NCI-H187 treated with DMSO at 0.1 percent for 48 hours (cell line): ENCODE results near the gene MANEAL.

Source experiments
- DNase-seq: peaks from one replicate; lab custom pipeline; 2025; lab: John Stamatoyannopoulos, UW

Gene MANEAL

GRCh38 chr1:37782491-37782890, 11.2 kb upstream of the MANEAL start:
- DNase-seq = no peak

GRCh38 chr1:37792943-37793686, 532 bp upstream of the MANEAL start:
- DNase-seq = no peak

DNA sequence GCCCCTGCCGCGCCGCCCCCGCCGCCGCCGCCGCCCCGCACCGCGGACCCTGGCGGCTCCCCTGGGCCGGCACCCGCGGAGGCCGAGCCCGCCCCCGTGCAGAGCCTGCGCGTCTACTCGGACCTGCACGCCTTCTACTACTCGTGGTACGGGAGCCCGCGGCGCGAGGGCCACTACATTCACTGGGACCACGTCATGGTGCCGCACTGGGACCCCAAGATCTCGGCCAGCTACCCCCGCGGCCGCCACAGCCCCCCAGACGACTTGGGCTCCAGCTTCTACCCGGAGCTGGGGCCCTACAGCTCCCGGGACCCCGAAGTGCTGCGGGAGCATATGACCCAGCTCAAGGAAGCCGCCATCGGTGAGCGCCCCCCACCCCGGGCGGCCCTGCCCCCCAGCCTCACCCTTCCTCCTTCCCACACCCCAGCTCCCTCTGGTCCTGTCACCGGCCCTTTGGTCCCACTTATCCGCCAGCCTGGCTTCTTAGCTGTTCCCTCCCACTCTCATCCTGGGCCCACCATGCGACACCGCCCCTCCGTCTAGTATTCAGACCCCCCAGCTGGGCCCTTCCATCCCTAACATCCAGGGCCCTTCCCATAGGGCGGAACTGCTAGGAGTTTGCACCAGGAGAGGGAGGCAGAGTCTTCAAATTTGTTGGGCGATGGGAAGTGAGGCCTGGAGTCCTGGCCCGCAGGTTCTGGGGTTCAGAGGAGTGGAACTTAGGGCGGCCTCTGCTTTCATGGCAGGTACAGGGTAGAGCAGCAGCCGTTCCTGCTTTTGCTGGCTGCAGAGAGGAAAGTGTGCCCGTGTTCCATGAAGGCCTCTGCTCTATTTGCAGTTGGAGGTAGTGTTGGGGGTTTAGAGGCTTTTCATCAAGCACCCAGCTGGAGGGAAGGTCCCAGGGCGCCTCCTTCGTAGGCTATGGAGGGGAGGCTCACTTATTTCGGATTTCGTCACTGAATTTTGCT, 1.0 kb downstream of the MANEAL start:
- no peak for DNase-seq

DNA sequence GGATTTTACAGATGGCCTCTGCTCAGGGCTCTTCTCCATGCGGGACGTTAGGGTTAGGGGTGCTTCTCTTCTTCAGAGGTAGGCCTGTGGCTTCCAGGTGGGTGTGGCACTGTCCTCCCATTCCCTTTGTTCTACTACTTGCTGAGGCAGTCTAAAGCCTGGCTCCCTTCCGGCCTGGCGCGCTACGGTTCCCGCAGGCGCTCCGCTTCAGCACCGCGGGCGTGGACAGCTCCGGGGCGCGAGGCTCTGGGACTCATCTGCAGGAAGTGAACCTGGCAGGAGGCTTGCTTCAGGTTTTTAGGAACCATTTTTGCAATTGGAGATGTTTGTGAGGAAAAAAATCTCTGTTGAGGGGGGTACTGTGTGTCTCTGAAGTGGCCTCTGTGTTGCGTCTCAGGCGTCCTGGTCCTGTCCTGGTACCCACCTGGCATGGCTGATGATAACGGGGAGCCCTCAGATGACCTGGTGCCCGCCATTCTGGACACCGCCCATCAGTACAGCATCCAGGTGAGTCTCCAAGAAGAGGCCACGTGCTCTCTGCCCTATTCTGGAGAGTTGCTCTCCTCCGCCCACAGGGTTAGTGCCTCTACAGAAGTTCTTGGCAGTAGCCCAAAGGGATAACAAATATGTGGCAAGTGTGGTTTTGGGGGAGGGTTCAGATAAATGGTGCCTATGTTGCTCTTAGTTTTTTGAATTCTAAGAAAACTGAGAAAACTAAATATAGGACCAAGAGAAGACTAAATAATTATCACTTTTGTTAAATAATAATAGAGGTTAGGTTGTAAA, 1.9 kb downstream of the MANEAL start:
- no peak for DNase-seq

- no peak for DNase-seq
These were observed 4.2 kb downstream of the MANEAL start for GRCh38 chr1:37797750-37798345.

- DNase-seq = no peak
These were observed 8.8 kb downstream of the MANEAL start for GRCh38 chr1:37802439-37802838.

- DNase-seq = no peak
These were observed 13.5 kb downstream of the MANEAL start for GRCh38 chr1:37807220-37807554.

DNA sequence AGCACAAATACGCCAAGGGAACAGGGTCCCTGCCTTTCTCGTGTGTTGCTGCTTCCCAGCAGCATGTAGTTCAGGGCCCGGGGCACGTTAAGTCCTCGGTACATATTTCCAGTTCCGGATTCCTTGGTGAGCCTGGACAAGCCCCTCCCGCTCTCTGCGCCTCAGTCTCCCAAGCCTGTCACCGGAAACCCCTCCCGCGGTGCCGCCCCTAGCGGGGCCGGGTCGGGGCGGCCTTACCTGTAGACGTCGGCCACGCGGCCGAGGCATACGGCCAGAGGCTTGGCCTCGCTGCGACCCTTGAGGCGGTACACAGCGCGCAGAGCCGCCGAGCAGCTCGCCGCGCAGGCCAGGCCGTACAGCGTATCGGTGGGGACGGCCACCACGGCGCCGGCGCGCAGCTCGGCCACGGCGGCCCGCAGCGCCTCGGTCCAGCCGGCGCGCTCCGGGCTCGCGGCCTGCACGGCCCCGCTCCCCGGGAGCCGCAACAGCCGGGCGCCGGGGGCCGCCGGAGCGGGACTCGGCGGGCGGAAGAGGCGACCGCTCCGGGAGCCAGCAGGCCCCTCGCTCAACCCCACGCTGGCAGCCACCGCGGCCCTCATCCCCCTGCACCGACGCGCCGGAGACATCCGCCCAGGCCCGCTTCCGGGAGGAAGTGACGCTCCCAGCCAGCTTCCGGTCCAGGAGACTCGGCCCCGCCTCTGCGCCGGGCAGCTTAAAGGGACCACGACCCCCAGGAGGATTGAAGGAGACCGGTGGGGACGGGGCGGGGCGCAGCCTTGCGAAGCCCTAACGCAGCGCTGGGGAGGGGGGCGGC, 14.1 kb downstream of the MANEAL start, which contains the start of the genes C1orf122 and YRDC:
Gene C1orf122, plus strand, starts transcription at position 236 of the 814 bp plus-strand sequence. CDS start 615 bp downstream, outside the sequence.
Gene YRDC, minus strand, starts transcription at position 654 of the 814 bp plus-strand sequence. Its CDS starts 28 bp downstream, at position 626.
- peak; percentile 42 for DNase-seq

GRCh38 chr1:37808369-37809319, 15.0 kb downstream of the MANEAL start:
- no peak for DNase-seq

DNA sequence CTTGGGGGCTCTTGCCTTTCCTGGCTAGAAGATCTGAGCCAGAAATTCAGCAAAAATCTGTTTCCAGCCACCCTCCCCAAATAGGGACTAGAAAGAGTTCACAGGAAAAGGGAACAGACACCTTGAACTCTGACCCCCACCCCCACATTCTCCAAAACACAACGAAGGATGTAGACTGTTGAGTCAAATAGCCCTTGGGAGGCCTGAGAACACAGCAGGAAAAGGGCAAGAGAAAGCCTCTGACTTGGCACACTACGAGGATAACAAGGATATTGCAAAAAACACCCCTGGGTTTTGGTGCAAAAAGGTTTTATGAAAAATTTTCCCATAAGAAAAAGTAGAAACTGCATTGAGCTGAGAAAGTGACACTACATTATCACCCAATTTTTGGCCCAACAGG, 16.3 kb downstream of the MANEAL start:
- DNase-seq = no peak

DNA sequence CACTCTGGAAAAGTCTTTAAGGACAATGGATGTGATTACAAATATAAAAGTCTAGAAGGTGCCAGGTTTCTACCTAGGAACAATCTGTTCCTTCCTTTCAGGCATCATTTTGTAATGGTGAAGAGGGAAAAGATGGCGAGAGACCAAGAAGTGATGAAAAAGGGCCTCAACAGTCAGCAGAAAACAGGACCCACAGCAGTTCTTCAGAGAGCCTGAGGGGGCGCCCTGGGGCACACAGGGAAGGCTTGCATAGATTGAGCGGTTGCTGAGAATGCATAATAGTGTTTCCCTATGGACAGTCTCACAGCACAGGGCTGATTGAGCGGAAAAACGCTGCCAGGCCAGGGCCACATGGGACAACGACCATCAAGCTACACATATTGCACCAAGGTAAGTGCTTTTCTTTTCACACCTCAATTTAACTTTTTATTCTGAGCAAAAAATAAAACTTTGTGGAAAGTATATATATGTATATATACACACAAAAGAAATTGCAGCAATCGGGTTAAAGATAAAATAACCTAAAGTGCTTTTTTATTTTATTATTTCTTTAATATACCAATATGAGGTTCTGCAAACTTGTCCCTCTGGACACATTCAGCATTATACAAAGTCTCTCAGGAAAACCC, 17.5 kb downstream of the MANEAL start:
- peak; percentile 27 for DNase-seq

DNA sequence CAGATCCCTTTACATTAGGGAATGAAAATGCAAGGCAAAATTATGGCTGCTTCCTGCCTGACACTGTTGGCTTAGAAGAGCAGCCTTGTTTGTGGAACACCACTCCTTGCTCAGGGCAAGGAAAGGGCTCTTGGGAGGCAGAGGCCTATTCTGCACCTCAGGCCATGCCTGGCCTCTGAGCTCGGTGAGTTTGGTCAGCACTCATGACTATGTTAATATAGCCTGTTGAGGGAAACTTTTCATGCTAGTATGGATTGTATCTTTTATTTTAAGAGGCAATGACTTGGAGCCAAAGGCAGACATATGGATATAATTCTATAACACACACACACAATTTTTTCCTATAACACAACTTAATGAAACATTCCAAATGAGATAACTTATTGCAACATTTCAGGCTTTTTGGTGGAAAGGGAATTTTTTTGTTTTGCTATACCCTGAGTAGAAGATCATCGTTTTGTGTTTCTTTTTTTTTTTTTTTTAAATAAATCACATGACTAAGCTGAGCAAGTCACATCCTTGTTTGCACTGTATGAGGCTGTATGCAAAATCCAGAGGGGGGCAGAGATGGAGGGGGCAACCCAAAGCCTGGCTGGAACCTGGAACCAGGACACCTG, 20.0 kb downstream of the MANEAL start:
- no peak for DNase-seq

- DNase-seq = no peak
These were observed 20.6 kb downstream of the MANEAL start for GRCh38 chr1:37814252-37814651.

DNA sequence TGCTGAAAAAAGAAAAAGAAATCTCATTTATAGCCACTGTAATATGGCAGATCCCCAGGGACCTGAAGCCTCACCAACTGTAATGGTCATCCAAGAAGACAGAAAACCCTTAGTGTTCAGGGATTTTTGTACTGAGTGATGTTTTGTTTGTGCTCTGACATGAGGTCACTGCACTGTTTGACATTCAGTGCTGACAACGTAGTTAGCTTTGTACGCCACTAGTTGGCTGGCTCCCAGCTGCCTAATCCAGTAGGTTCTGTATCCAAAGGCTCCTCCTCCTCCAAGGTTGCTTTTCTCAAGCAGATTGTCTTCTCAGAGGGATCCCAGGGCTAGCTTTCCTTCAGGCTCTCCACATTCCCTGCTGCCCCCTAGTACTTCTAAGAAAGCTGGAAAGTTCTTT, 23.8 kb downstream of the MANEAL start:
- DNase-seq = no peak

- DNase-seq = no peak
These were observed 27.8 kb downstream of the MANEAL start for GRCh38 chr1:37821481-37821880.

- DNase-seq = no peak
These were observed 29.5 kb downstream of the MANEAL start for GRCh38 chr1:37822906-37823815.

DNA sequence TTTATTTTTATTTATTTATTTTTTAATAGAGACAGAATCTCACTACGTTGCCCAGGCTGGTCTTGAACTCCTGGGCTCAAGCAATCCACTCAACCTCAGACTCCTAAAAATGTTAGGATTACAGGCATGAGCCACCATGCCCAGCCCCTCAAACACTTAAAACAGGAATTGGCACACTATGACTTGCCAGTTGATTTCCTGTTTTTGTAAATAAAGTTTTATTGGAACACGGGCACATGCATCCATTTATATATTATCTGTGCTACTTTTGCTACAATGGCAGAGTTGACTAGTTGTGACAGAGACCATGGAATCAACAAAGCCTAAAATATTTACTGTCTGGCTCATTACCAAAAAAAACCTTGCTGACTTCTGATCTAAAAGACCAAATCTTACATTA, 30.4 kb downstream of the MANEAL start:
- DNase-seq = no peak

- no peak for DNase-seq
These were observed 31.9 kb downstream of the MANEAL start for GRCh38 chr1:37825506-37825905.
